Retinal pigment epithelial cell (primary cell): ENCODE data around the gene KCNK4.

Experiments
- DNase-seq: peaks from one replicate; pipeline ENCODE4 v3.0.0-alpha.2; 2010; ENCODE audit warnings: low read depth
- H3K4me3 ChIP-seq: 2 replicates; pipeline ENCODE4 v1.5.1; 2011; ENCODE audit warnings: mild to moderate bottlenecking, low read length, control low read depth, moderate library complexity
- CTCF ChIP-seq: conservative IDR thresholded peaks from 2 replicates; pipeline ENCODE4 v1.5.1; 2011; ENCODE audit warnings: low read depth, low read length, control low read depth, inconsistent platforms

KCNK4 gene

GRCh38 chr11:64296236-64296635 is 5.1 kb downstream of the KCNK4 start:
- H3K4me3 ChIP-seq: no peak overlapping the region
- no peak for TF ChIP-seq CTCF
- no peak for DNase-seq

GRCh38 chr11:64296830-64297698 is 6.0 kb downstream of the KCNK4 start:
- H3K4me3 ChIP-seq: no peak overlapping the region
- DNase-seq: no peak
- TF ChIP-seq CTCF: no peak

- no peak for TF ChIP-seq CTCF
- H3K4me3 ChIP-seq: no peak overlapping the region
- no peak for DNase-seq
Measured at GRCh38 chr11:64297699-64298358, 6.7 kb downstream of the KCNK4 start.

- TF ChIP-seq CTCF: no peak
- no peak for DNase-seq
- peak overlapping the region; percentile 26 for H3K4me3 ChIP-seq
Measured at GRCh38 chr11:64298966-64299846, 8.1 kb downstream of the KCNK4 start.

GRCh38 chr11:64299847-64300648 is 8.9 kb downstream of the KCNK4 start, which contains the start of gene CATSPERZ:
CATSPERZ (plus strand) TSS chr11:64300358; CDS start chr11:64300411, 53 bp downstream.
- peak within 1 kb of the TSS; percentile 26 for H3K4me3 ChIP-seq
- DNase-seq: no peak
- no peak for TF ChIP-seq CTCF
